Activated CD8-positive, alpha-beta memory T cell treated with anti-CD3 and anti-CD28 coated beads for 4 hours (primary cell): ENCODE data around the gene SERPINB2.

ENCODE experiments used
- DNase-seq, 2 donors: peaks; one replicate each; pipeline ENCODE4 v3.0.0-alpha.2; 2020; ENCODE audit warnings: low read depth in 2 of 2

The SERPINB2 gene

DNA sequence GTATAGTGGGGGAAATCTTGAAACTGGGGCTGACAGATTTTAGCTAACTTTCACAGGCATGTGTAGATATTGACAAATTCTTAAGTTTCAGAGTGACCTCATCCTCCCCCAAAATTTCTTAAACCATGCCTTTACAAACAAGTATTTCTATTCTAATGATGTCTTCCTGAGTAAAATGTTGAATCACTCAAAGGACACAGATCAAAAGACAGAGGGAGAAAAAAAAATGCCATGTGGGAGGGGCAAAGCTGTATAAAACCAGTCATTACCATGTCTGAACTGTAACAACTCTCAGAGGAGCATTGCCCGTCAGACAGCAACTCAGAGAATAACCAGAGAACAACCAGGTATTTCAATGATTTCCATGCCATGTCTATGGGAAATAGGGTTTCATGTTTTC lies at the start of gene SERPINB2:
Gene SERPINB2, plus strand, starts transcription at position 282 of the 400 bp plus-strand sequence. CDS start 3,740 bp downstream, outside the sequence.
- DNase-seq: no peak

GRCh38 chr18:63843008-63843407 lies 44.5 kb upstream of the SERPINB2 start:
- no peak for DNase-seq

DNA sequence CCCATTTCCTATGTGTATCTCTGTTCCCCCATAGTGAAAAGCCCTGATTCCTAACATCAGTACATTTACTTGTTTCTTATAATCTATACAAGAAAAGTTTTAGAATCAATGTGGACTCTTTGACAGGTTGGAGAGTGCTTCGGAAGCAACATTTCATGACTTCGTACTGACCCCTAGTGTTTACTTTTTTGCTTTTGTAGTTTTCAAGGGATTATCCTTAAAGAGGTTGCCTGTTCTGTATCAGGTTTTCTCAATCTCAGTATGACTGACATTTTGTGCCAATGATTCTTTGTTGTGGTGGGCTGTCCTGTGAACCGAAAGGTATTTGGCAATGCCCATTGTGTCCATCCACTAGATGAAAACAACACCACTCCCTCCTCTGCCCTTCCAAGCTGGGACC lies 43.3 kb upstream of the SERPINB2 start:
- no peak for DNase-seq

GRCh38 chr18:63848159-63848558 lies 39.3 kb upstream of the SERPINB2 start:
- DNase-seq: no peak

- DNase-seq: no peak
Observed at GRCh38 chr18:63850020-63850419, 37.5 kb upstream of the SERPINB2 start.

GRCh38 chr18:63850636-63851035 lies 36.9 kb upstream of the SERPINB2 start:
- DNase-seq: no peak

- no peak for DNase-seq
Observed at GRCh38 chr18:63858456-63858855, 29.0 kb upstream of the SERPINB2 start.

GRCh38 chr18:63859781-63860475 lies 27.6 kb upstream of the SERPINB2 start:
- DNase-seq: no peak

GRCh38 chr18:63860531-63860930 lies 27.0 kb upstream of the SERPINB2 start:
- DNase-seq: no peak

DNA sequence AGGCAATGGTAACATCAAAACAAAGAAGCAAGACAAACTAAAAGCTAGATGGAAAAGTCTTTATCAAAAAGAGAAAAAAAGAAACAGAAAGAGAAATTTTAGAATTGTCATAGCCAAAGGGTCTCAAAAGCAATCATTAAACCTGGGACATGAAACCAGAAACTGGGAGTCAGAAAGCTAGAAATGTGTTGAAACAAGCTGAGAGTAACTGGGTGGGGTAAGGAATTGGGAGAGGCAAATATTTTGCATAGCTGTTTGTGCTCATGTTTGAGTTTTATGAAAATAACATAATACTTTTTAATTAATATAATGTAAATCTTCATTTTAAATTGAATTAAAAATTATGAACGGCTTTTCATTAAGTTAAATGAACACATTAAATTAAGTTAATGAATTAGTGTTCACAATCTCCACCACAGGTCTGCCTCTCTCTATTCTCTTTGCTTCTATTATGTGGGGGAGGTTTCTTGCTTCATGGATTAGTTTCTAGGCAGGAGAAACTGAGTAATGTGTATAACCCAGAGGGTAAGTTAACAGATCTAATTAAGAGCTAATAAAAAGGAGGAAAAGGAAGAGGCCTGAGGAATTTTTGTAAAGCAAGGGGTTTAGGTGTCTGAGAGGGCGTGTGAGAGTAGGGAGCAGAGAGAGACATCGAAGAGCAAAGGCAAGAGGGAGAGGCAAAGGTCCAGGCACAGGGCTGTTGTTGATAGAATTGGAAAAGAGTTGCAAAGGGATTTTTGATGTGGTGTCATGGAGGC lies 20.0 kb upstream of the SERPINB2 start:
- no peak for DNase-seq

- no peak for DNase-seq
Observed at GRCh38 chr18:63868546-63868945, 19.0 kb upstream of the SERPINB2 start.

DNA sequence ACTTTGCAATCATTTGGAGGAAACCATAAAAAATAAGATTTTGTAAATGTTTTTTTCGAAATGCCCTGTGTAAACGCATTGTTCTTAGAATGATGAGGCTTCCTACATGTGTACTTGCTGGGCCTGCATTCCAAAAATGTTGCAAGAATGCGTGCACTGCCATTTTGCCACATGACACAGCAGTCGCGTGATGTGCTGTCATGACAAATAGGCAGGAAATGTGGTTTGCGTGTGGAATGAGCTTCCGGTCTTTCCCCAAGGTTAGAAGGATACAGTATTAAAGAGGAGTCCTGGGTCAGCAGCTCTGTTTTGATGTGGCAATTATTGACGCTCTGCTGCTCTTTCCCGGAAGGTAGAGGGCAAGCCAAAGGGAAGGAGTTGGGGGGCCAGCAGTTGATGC lies 18.1 kb upstream of the SERPINB2 start:
- DNase-seq: no peak

- no peak for DNase-seq
Observed at GRCh38 chr18:63869851-63870250, 17.7 kb upstream of the SERPINB2 start.

DNA sequence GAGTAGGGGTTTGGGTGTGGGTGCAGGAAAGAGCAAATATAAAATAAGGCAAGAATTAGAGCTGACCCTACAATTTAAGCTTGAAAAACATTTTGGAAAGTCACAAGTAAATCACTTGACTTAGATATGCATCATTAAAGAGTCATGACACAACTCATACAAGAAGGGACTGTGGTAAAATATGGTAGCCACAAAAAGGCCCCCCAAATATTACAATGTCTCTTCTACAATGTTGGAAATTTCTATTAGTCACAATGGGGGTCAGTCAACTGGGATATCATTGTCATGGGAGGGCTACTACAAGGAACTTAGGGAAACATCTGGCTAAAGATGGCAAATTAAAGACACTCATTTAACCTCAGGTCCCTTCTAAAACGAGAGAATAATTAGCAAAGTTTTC lies 15.7 kb upstream of the SERPINB2 start:
- DNase-seq: no peak

GRCh38 chr18:63872586-63872985 lies 14.9 kb upstream of the SERPINB2 start:
- DNase-seq: no peak

- no peak for DNase-seq
Observed at GRCh38 chr18:63878343-63878742, 9.2 kb upstream of the SERPINB2 start.

DNA sequence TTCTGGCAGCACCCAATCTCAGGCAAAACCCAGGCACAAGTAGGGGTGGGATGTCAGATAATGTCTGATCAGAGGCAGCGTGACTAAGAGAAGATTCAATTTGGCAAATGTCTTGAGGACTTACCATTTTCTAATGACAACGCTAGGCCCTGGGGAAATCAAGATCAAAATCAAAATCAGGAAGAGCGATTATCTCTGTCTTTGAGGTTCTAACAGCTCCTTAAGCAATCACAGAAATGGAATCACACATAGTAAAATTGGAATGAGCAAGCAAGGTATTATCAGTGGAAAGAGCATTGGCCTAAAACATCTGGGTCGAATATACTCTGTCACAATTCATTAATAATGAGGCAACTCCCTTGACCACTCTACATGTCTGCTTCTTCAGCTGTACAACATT lies 8.6 kb upstream of the SERPINB2 start:
- no peak for DNase-seq

DNA sequence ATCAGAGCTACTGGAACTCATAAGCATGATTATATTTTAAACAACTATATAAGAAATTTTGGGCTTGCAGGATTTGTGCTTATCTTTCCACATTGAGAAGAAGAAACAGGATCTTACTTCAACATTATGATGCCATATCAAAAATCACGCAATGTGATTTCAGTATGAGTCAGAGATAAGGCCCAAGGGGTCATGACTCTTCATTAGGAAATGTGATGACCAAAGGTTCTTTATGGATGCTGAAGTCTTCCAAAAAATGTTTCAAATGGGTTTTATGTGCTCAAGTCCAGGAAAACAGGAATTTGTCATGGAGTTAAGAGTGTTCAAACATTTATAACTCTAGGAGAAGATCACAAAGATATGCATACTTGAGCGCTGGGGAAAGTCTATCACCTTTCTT lies 7.8 kb upstream of the SERPINB2 start:
- DNase-seq: no peak

GRCh38 chr18:63881851-63882250 lies 5.7 kb upstream of the SERPINB2 start:
- DNase-seq: no peak

DNA sequence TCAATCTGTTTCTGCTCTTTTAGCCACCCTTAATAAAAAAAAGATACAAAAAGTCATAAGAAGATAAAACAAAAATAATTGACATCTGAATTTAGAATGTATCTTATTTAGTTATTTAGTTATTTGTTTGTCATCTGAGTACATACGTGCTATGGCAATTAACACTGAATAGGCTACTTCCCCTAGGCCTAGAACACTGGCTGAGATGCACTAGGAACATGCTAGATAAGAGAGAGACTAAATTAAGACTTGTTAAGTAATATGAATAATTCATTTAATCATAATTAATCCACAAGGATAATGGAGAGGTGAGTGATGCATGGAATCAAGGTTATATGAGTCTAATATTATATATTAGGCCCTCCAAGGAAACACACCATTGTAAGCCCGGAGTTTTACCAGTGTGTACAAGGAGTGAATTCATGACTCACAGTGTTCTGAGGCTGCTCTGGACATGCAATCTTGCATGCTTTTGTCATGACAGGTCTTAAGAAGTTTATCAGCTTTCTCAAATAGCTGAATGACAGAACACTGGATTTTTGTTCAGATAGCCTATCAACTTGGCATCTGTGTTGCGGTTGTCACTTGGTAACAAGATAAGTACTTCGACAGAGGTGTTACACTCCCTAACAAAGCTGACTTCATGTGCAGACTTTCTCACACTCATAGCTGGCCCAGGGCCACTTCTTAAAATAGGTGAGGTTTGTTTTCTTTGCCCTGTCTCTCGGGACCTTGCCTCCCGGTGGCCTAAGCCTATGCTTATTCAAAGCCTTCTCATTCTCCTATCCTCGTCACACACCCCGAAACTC lies 5.0 kb upstream of the SERPINB2 start:
- no peak for DNase-seq

GRCh38 chr18:63883617-63884016 lies 3.9 kb upstream of the SERPINB2 start:
- no peak for DNase-seq

- DNase-seq: no peak
Observed at GRCh38 chr18:63888470-63889190, 1.1 kb downstream of the SERPINB2 start.
